ENCODE measurements around the gene TM7SF3.
A peak's percentile ranks its signal among the peaks of the same experiment; 100 is the strongest.

TM7SF3 gene

GRCh38 chr12:26978801-26979200 lies 35.4 kb downstream of the TM7SF3 start:
- TF ChIP-seq CTCF (IDR thresholded peaks at IDR 0.05), result no peak
- no peaks in the 10 kb centered on the region for H3K27me3 ChIP-seq
- no peak overlapping the region for H3K27ac ChIP-seq
- no peak overlapping the region for H3K4me3 ChIP-seq
- no peaks in the 10 kb centered on the region for H3K4me1 ChIP-seq
- H3K36me3 ChIP-seq, result peaks cover 21 to 77% (median 75%) of the 10 kb centered on the region in 3 donors
- DNase-seq, result no peak
- H3K9me3 ChIP-seq, result no peaks in the 10 kb centered on the region
- intact Hi-C loops (cut with DNase I; ENCODE audit: low total_unique reads), result no loop called here

GRCh38 chr12:26976687-26977086 lies 37.5 kb downstream of the TM7SF3 start:
- peak in 1 of 2 donors; percentile 33 for DNase-seq
- TF ChIP-seq CTCF (IDR thresholded peaks at IDR 0.05), result no peak
- H3K4me1 ChIP-seq, result no peaks in the 10 kb centered on the region
- peaks cover 21 to 81% (median 71%) of the 10 kb centered on the region in 3 donors for H3K36me3 ChIP-seq
- H3K9me3 ChIP-seq, result no peaks in the 10 kb centered on the region
- no peak overlapping the region for H3K4me3 ChIP-seq
- intact Hi-C loops (cut with DNase I; ENCODE audit: low total_unique reads), result no loop called here
- no peaks in the 10 kb centered on the region for H3K27me3 ChIP-seq
- H3K27ac ChIP-seq, result no peak overlapping the region

- Histone ChIP-seq H3K4me3 (no peak overlapping the region), H3K27ac (no peak overlapping the region), H3K27me3 (no peaks in the 10 kb centered on the region), H3K36me3 (peaks cover 38 to 87% (median 73%) of the 10 kb centered on the region in 3 donors), H3K4me1 (no peaks in the 10 kb centered on the region), H3K9me3 (no peaks in the 10 kb centered on the region)
- DNase-seq, result no peak
- TF ChIP-seq CTCF (IDR thresholded peaks at IDR 0.05), result no peak
- intact Hi-C loops (cut with DNase I; ENCODE audit: low total_unique reads), result no loop called here
These were observed 42.2 kb downstream of the TM7SF3 start for GRCh38 chr12:26971963-26972362.

GRCh38 chr12:26970136-26970535 lies 44.0 kb downstream of the TM7SF3 start:
- H3K27me3 ChIP-seq, result no peaks in the 10 kb centered on the region
- peaks cover 40 to 76% (median 64%) of the 10 kb centered on the region in 3 donors for H3K36me3 ChIP-seq
- H3K4me3 ChIP-seq, result no peak overlapping the region
- no peaks in the 10 kb centered on the region for H3K4me1 ChIP-seq
- intact Hi-C loops (cut with DNase I; ENCODE audit: low total_unique reads), result no loop called here
- H3K9me3 ChIP-seq, result no peaks in the 10 kb centered on the region
- no peak overlapping the region for H3K27ac ChIP-seq
- TF ChIP-seq CTCF (IDR thresholded peaks at IDR 0.05), result no peak
- DNase-seq, result no peak

GRCh38 chr12:26966842-26967241 lies 47.3 kb downstream of the TM7SF3 start:
- no peak overlapping the region for H3K27ac ChIP-seq
- peaks cover 34 to 62% (median 55%) of the 10 kb centered on the region in 3 donors for H3K36me3 ChIP-seq
- H3K4me1 ChIP-seq, result no peaks in the 10 kb centered on the region
- intact Hi-C loops (cut with DNase I; ENCODE audit: low total_unique reads), result no loop called here
- no peak for DNase-seq
- no peaks in the 10 kb centered on the region for H3K27me3 ChIP-seq
- H3K4me3 ChIP-seq, result no peak overlapping the region
- TF ChIP-seq CTCF (IDR thresholded peaks at IDR 0.05), result no peak
- no peaks in the 10 kb centered on the region for H3K9me3 ChIP-seq

GRCh38 chr12:26963413-26963812 lies 50.8 kb downstream of the TM7SF3 start:
- H3K27me3 ChIP-seq, result no peaks in the 10 kb centered on the region
- no peaks in the 10 kb centered on the region for H3K4me1 ChIP-seq
- no peak for DNase-seq
- no peaks in the 10 kb centered on the region for H3K9me3 ChIP-seq
- no peak overlapping the region for H3K4me3 ChIP-seq
- intact Hi-C loops (cut with DNase I; ENCODE audit: low total_unique reads), result no loop called here
- H3K36me3 ChIP-seq, result peaks cover 19 to 59% (median 37%) of the 10 kb centered on the region in 3 donors
- H3K27ac ChIP-seq, result no peak overlapping the region
- no peak for TF ChIP-seq CTCF (IDR thresholded peaks at IDR 0.05)
